T-helper 2 cell treated with Interferon-gamma antibody and Interleukin-4, amounts not matched to agents 5 μg/mL and 100 μg/mL, for 36 hours (primary cell): ENCODE data around the gene PCDHGA4.
"Not testable (repeated sequence)": the region's sequence is repeated elsewhere in the genome, so short reads cannot be mapped to it uniquely, and the experiment has no call there.

Experiments used
- DNase-seq: peaks from one replicate; pipeline ENCODE4 v3.0.0; 2021; ENCODE audit warnings: low spot score
- H3K27ac Mint-ChIP-seq: one replicate; pipeline ENCODE4 v1.8.0; 2021; ENCODE audit warnings: mild to moderate bottlenecking, mixed read lengths
- H3K27me3 Mint-ChIP-seq: one replicate; pipeline ENCODE4 v1.8.0; 2021; ENCODE audit warnings: low read depth, mixed read lengths
- H3K36me3 Mint-ChIP-seq: one replicate; pipeline ENCODE4 v1.8.0; 2021; ENCODE audit warnings: low read depth, mixed read lengths
- H3K4me1 Mint-ChIP-seq: one replicate; pipeline ENCODE4 v1.8.0; 2021; ENCODE audit warnings: low read depth, mixed read lengths
- H3K4me3 Mint-ChIP-seq: one replicate; pipeline ENCODE4 v1.8.0; 2022; ENCODE audit warnings: mild to moderate bottlenecking, moderate library complexity, mixed read lengths
- H3K9me3 Mint-ChIP-seq: one replicate; pipeline ENCODE4 v1.8.0; 2021; ENCODE audit warnings: mixed read lengths

Gene PCDHGA4

GRCh38 chr5:141354900-141355469 lies at the start of gene PCDHGA4:
Gene PCDHGA4, plus strand, starts transcription at chr5:141355021. Its CDS starts 87 bp downstream, at chr5:141355108.
- peak within 1 kb of the TSS; percentile 61 for H3K4me3 Mint-ChIP-seq
- peaks cover 15% of the 10 kb centered on the region for H3K27me3 Mint-ChIP-seq
- peaks cover 4% of the 10 kb centered on the region for H3K4me1 Mint-ChIP-seq
- DNase-seq, result no peak
- H3K36me3 Mint-ChIP-seq, result peaks cover 1% of the 10 kb centered on the region
- H3K9me3 Mint-ChIP-seq, result peaks cover 21% of the 10 kb centered on the region
- H3K27ac Mint-ChIP-seq, result no peak within 1 kb of the TSS

- Mint-ChIP-seq H3K9me3 (peaks cover 69% of the 10 kb centered on the region), H3K27me3 (no peaks in the 10 kb centered on the region), H3K36me3 (peaks cover 1% of the 10 kb centered on the region), H3K4me3 (no peak overlapping the region), H3K4me1 (no peaks in the 10 kb centered on the region), H3K27ac (no peak overlapping the region)
- no peak for DNase-seq
These were observed 48.2 kb upstream of the PCDHGA4 start for GRCh38 chr5:141306630-141307029.

GRCh38 chr5:141313711-141314110 lies 41.1 kb upstream of the PCDHGA4 start:
- no peak for DNase-seq
- peaks cover 43% of the 10 kb centered on the region for H3K36me3 Mint-ChIP-seq
- no peak overlapping the region for H3K4me3 Mint-ChIP-seq
- H3K27me3 Mint-ChIP-seq, result no peaks in the 10 kb centered on the region
- H3K9me3 Mint-ChIP-seq, result peaks cover 63% of the 10 kb centered on the region
- H3K4me1 Mint-ChIP-seq, result peaks cover 2% of the 10 kb centered on the region
- H3K27ac Mint-ChIP-seq, result no peak overlapping the region

GRCh38 chr5:141316963-141317362 lies 37.9 kb upstream of the PCDHGA4 start:
- not testable (repeated sequence) for H3K4me3 Mint-ChIP-seq, H3K27ac Mint-ChIP-seq, DNase-seq, H3K27me3 Mint-ChIP-seq
- peaks cover 19% of the 10 kb centered on the region for H3K4me1 Mint-ChIP-seq
- H3K9me3 Mint-ChIP-seq, result peaks cover 74% of the 10 kb centered on the region
- H3K36me3 Mint-ChIP-seq, result peaks cover 70% of the 10 kb centered on the region

- no peak overlapping the region for H3K27ac Mint-ChIP-seq
- H3K36me3 Mint-ChIP-seq, result peaks cover 59% of the 10 kb centered on the region
- H3K4me1 Mint-ChIP-seq, result peaks cover 20% of the 10 kb centered on the region
- H3K4me3 Mint-ChIP-seq, result peak overlapping the region; percentile 98
- peaks cover 66% of the 10 kb centered on the region for H3K9me3 Mint-ChIP-seq
- H3K27me3 Mint-ChIP-seq, result peaks cover 2% of the 10 kb centered on the region
- DNase-seq, result no peak
These were observed 35.6 kb upstream of the PCDHGA4 start for GRCh38 chr5:141319202-141319601.

- Mint-ChIP-seq H3K27me3 (peaks cover 2% of the 10 kb centered on the region), H3K36me3 (peaks cover 58% of the 10 kb centered on the region), H3K4me3 (peak overlapping the region; percentile 98), H3K4me1 (peaks cover 20% of the 10 kb centered on the region), H3K27ac (peak overlapping the region; percentile 98), H3K9me3 (peaks cover 63% of the 10 kb centered on the region)
- DNase-seq, result no peak
These were observed 35.1 kb upstream of the PCDHGA4 start for GRCh38 chr5:141319699-141320098.

- peak; percentile 91 for DNase-seq
- Mint-ChIP-seq H3K4me1 (peaks cover 20% of the 10 kb centered on the region), H3K27ac (peak within 1 kb of the TSS; percentile 98), H3K36me3 (peaks cover 50% of the 10 kb centered on the region), H3K4me3 (peak within 1 kb of the TSS; percentile 98), H3K27me3 (peaks cover 2% of the 10 kb centered on the region), H3K9me3 (peaks cover 58% of the 10 kb centered on the region)
These were observed 34.3 kb upstream of the PCDHGA4 start, which contains the start of gene TAF7 for GRCh38 chr5:141320225-141321169. Gene TAF7, minus strand, starts transcription at chr5:141320784. Its CDS starts 740 bp downstream, at chr5:141320044.

- Mint-ChIP-seq H3K27ac (no peak overlapping the region), H3K36me3 (peaks cover 39% of the 10 kb centered on the region), H3K4me3 (peak overlapping the region; percentile 34), H3K27me3 (peaks cover 2% of the 10 kb centered on the region), H3K9me3 (peaks cover 59% of the 10 kb centered on the region), H3K4me1 (peaks cover 29% of the 10 kb centered on the region)
- DNase-seq, result no peak
These were observed 32.6 kb upstream of the PCDHGA4 start for GRCh38 chr5:141322261-141322660.

- peaks cover 8% of the 10 kb centered on the region for H3K36me3 Mint-ChIP-seq
- peaks cover 34% of the 10 kb centered on the region for H3K9me3 Mint-ChIP-seq
- H3K27me3 Mint-ChIP-seq, result peaks cover 11% of the 10 kb centered on the region
- H3K4me1 Mint-ChIP-seq, result peaks cover 14% of the 10 kb centered on the region
- peak; percentile 66 for DNase-seq
- H3K4me3 Mint-ChIP-seq, result peak overlapping the region; percentile 95
- peak overlapping the region; percentile 87 for H3K27ac Mint-ChIP-seq
These were observed 28.6 kb upstream of the PCDHGA4 start for GRCh38 chr5:141326088-141326854.

GRCh38 chr5:141328231-141328630 lies 26.6 kb upstream of the PCDHGA4 start:
- Mint-ChIP-seq H3K9me3 (peaks cover 32% of the 10 kb centered on the region), H3K27ac (no peak overlapping the region), H3K27me3 (peaks cover 20% of the 10 kb centered on the region), H3K4me1 (peaks cover 9% of the 10 kb centered on the region), H3K36me3 (peaks cover 3% of the 10 kb centered on the region), H3K4me3 (no peak overlapping the region)
- no peak for DNase-seq

GRCh38 chr5:141330299-141331080 lies 24.3 kb upstream of the PCDHGA4 start, which contains the start of gene PCDHGA1:
Gene PCDHGA1, plus strand, starts transcription at chr5:141330514.
- H3K27ac Mint-ChIP-seq, result no peak within 1 kb of the TSS
- H3K36me3 Mint-ChIP-seq, result peaks cover 5% of the 10 kb centered on the region
- peaks cover 9% of the 10 kb centered on the region for H3K4me1 Mint-ChIP-seq
- peak within 1 kb of the TSS; percentile 28 for H3K4me3 Mint-ChIP-seq
- H3K27me3 Mint-ChIP-seq, result peaks cover 37% of the 10 kb centered on the region
- peaks cover 30% of the 10 kb centered on the region for H3K9me3 Mint-ChIP-seq
- no peak for DNase-seq

GRCh38 chr5:141332571-141332970 lies 22.2 kb upstream of the PCDHGA4 start:
- H3K4me3 Mint-ChIP-seq, DNase-seq, H3K36me3 Mint-ChIP-seq, H3K27ac Mint-ChIP-seq, H3K4me1 Mint-ChIP-seq: not testable (repeated sequence)
- H3K9me3 Mint-ChIP-seq, result peaks cover 27% of the 10 kb centered on the region
- H3K27me3 Mint-ChIP-seq, result peaks cover 50% of the 10 kb centered on the region
